Keratinocyte (primary cell): ENCODE data around the gene SLC44A1.

Experiments
- EZH2 ChIP-seq: IDR thresholded peaks from one replicate; pipeline ENCODE4 v1.6.1; 2012; ENCODE audit warnings: inconsistent platforms, mild to moderate bottlenecking, low read length, moderate library complexity
- TF ChIP-seq, protein P1 (sequence below), 3 experiments: IDR thresholded peaks in 1 of 3; conservative IDR thresholded peaks in 1 of 3; optimal IDR thresholded peaks in 1 of 3; 2 replicates in 2 of 3; 3 replicates in 1 of 3; pipeline versions ENCODE3 to v1.5.1; 2011; ENCODE audit warnings: low read length in 3 of 3, mild to moderate bottlenecking in 3 of 3, moderate library complexity in 2 of 3, control low read depth in 1 of 3, inconsistent platforms in 1 of 3; ENCODE audit not compliant: insufficient read depth in 2 of 3; ENCODE audit errors: extremely low read depth in 1 of 3

- TF ChIP-seq, protein P1, sequence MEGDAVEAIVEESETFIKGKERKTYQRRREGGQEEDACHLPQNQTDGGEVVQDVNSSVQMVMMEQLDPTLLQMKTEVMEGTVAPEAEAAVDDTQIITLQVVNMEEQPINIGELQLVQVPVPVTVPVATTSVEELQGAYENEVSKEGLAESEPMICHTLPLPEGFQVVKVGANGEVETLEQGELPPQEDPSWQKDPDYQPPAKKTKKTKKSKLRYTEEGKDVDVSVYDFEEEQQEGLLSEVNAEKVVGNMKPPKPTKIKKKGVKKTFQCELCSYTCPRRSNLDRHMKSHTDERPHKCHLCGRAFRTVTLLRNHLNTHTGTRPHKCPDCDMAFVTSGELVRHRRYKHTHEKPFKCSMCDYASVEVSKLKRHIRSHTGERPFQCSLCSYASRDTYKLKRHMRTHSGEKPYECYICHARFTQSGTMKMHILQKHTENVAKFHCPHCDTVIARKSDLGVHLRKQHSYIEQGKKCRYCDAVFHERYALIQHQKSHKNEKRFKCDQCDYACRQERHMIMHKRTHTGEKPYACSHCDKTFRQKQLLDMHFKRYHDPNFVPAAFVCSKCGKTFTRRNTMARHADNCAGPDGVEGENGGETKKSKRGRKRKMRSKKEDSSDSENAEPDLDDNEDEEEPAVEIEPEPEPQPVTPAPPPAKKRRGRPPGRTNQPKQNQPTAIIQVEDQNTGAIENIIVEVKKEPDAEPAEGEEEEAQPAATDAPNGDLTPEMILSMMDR (optimal IDR thresholded peaks at IDR 0.05 in 1 of 3, IDR thresholded peaks at IDR 0.05 in 1 of 3, conservative IDR thresholded peaks at IDR 0.05 in 1 of 3; ENCODE audit: extremely low read depth in 1 of 3, insufficient read depth in 2 of 3, low read length in 3 of 3), result no peak
- no peak for TF ChIP-seq EZH2
Observed at GRCh38 chr9:105270711-105271110, 26.3 kb downstream of the SLC44A1 start.
